HT1080 (cell line): ENCODE results near the gene MICOS13. TPM values are rescaled to one million over a fixed set of nuclear protein-coding genes. Genes with fewer than 3 reads are reported as not detected.
A peak's percentile ranks its signal among the peaks of the same experiment; 100 is the strongest.

Source experiments
- DNase-seq: peaks from one replicate; pipeline ENCODE4 v3.0.0-alpha.2; 2015; ENCODE audit warnings: low read depth
- total RNA-seq: library from RNA; depleted of rRNA; stranded (reverse); fragments of >200 nt; shearing (Covaris generic); gene quantifications from 2 replicates; pipeline ENCODE4 v1.2.3, GENCODE V29; 2014

The MICOS13 gene
- total RNA-seq, 1 experiment from 2014 or later = 234 TPM

GRCh38 chr19:5669212-5669611 is 11.1 kb downstream of the MICOS13 start:
- no peak for DNase-seq

GRCh38 chr19:5667751-5668271 is 12.5 kb downstream of the MICOS13 start:
- no peak for DNase-seq

- DNase-seq = no peak
Measured at GRCh38 chr19:5666921-5667610, 13.2 kb downstream of the MICOS13 start.

- DNase-seq = peak; percentile 63
Measured at GRCh38 chr19:5665781-5666513, 14.4 kb downstream of the MICOS13 start.

- DNase-seq = no peak
Measured at GRCh38 chr19:5664515-5664914, 15.8 kb downstream of the MICOS13 start.

- no peak for DNase-seq
Measured at GRCh38 chr19:5663904-5664303, 16.4 kb downstream of the MICOS13 start.

GRCh38 chr19:5661483-5661882 is 18.8 kb downstream of the MICOS13 start:
- DNase-seq = no peak

GRCh38 chr19:5655412-5655811 is 24.9 kb downstream of the MICOS13 start:
- DNase-seq = no peak

- DNase-seq = no peak
Measured at GRCh38 chr19:5654931-5655330, 25.4 kb downstream of the MICOS13 start.

GRCh38 chr19:5652261-5652660 is 28.1 kb downstream of the MICOS13 start:
- no peak for DNase-seq

GRCh38 chr19:5651361-5651760 is 29.0 kb downstream of the MICOS13 start:
- DNase-seq = no peak

- no peak for DNase-seq
Measured at GRCh38 chr19:5648464-5648863, 31.9 kb downstream of the MICOS13 start.

- no peak for DNase-seq
Measured at GRCh38 chr19:5646703-5647102, 33.6 kb downstream of the MICOS13 start.

- DNase-seq = no peak
Measured at GRCh38 chr19:5645409-5645808, 34.9 kb downstream of the MICOS13 start.

- no peak for DNase-seq
Measured at GRCh38 chr19:5644037-5644436, 36.3 kb downstream of the MICOS13 start.

GRCh38 chr19:5643060-5643459 is 37.3 kb downstream of the MICOS13 start:
- DNase-seq = no peak

- no peak for DNase-seq
Measured at GRCh38 chr19:5642204-5642603, 38.1 kb downstream of the MICOS13 start.

- no peak for DNase-seq
Measured at GRCh38 chr19:5641171-5641570, 39.1 kb downstream of the MICOS13 start.

- no peak for DNase-seq
Measured at GRCh38 chr19:5637971-5638370, 42.3 kb downstream of the MICOS13 start.

- DNase-seq = no peak
Measured at GRCh38 chr19:5635427-5635826, 44.9 kb downstream of the MICOS13 start.

GRCh38 chr19:5632657-5633056 is 47.7 kb downstream of the MICOS13 start:
- no peak for DNase-seq

GRCh38 chr19:5632241-5632612 is 48.1 kb downstream of the MICOS13 start:
- no peak for DNase-seq
